Stimulated activated CD8-positive, alpha-beta memory T cell treated with anti-CD3 and anti-CD28 coated beads, Interleukin-4, amount 100 ng/mL, for 1 hour (primary cell): ENCODE measurements around the gene SRL.
"Not testable (repeated sequence)": the region's sequence is repeated elsewhere in the genome, so short reads cannot be mapped to it uniquely, and the experiment has no call there.

ENCODE experiments used
- DNase-seq, 2 donors: peaks; one replicate each; pipeline ENCODE4 v3.0.0-alpha.2; 2020; ENCODE audit warnings: low read depth in 2 of 2, low spot score in 1 of 2

Gene SRL

DNA sequence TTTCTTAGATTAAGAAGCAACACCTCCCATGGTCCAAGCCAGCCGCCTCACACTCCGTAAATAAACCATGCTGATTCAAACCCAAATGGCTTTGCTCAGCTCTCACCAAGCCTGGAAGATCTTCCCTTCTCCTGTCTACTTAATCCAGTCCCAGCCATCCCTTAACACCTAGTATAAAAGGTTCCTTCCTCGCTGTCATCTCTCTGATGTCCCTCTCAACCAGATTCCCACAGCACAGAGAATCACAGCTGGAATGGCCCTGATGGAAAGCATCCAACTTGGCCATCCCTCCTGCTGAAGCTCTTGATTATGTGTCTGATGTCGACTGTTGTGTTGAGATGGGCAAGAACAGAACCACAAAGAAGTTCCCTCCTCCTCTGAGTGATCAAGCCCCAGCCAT, 75.1 kb downstream of the SRL start:
- no peak for DNase-seq

DNA sequence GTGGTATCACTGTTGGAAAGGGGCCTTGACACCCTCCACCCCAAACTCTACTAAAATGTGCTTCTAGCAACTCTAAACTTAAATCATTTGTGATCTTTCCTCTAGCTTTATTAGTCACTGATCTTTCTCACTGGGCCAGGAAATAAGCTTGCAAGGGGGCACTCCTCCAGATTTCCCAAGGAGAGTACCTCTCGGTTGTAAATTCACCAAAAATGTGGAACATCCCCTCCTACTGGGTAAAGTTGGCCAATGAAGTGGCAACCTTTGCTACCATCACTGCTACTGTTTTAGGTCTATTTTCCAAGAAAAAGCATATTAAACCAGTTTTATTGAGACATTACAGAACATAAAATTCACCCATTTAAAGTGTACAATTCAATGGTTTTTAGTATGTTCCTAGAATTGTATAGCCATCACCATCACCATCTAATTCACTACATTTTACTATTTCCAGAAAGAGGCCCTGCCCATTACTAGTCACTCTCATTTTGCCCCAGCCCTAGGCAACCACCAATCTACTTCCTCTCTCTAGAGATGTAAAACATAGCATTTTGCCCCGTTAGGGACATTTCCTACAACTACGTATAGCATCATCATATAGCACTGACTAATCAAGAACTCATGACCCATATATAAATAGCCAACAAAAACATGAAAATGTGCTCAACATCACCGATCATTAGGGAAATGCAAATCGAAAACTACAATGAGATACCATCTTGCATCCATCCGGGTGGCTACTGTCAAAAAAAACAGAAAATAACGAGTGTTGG, 81.0 kb downstream of the SRL start:
- no peak for DNase-seq

DNA sequence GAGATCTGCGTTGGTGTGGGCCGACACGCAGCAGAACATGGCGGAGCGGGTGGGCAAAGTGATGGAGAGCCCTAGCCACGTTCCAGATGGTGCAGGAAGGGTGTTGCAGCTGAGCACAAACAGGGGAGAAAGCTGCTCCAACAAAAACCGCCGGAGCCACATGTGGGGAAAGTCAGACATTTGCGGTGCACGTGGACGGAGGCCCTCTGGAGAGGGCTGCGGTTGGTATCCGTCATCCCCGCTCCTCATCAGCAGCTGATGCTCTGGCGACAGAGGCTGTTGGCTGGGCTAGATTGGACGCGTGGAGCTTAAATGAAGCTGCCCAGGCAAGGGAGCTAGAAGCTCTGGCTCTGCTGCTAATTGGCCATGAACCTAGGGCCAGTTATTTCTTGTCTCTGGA, 82.2 kb downstream of the SRL start:
- no peak for DNase-seq

DNA sequence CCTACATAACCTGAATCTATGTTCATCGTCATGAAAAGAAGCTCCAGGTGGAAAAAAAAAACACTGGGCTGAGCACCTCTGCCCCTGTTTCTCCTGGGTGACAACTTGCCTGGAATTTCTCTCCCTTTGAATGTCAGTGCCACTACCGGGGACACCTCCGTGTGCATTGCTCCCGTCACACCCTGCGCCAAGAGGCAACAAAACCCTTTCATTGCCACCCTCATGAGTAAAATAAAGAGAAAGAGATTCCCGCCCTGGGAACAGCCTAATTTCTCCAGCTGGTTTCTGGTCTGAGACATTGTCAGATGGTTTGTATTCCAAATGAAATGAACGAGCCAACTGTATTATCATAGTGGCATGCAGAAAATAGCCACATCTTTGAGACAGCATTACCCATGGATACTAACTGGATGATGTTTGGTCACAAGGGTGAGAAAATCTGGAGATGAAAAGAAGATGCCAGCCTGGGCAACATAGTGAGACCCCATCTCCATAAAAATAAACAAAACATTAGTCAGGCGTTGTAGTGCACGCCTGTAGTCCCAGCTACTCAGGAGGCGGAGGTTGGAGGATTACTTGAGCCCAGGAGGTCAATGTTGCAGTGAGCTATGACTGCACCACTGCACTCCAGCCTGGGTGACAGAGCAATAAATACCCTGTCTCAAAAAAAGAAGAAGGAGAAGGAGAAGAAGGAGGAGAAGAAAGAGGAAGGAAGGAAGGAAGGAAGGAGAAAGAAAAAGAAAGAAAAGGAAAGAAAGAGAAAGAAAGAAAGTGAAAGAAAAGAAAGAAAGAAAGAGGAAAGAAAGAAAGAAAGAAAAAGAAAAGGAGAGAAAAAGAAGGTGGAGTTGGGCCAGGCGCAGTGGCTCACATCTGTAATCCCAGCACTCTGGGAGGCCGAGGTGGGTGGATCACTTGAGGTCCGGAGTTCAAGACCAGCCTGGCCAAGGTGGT, 83.5 kb downstream of the SRL start:
- no peak for DNase-seq

DNA sequence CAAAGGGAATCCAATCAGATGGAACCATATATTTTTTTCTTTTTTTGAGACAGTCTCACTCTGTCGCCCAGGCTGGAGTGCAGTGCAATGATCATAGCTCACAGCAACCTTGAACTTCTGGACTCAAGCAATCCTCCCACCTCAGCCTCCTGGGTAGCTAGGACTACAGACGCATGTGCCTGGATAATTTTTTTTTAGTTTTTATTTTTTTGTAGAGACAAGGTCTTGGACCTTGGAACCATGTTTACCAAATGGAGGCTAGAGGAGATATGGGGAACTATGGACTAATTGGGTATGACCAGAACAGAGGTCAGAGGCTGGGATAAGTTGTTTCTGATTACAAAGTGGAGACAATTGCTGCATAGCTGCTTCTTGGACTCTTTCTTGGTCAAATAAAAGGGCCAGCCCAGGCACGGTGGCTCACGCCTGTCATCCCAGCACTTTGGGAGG, 84.5 kb downstream of the SRL start:
- no peak for DNase-seq

DNA sequence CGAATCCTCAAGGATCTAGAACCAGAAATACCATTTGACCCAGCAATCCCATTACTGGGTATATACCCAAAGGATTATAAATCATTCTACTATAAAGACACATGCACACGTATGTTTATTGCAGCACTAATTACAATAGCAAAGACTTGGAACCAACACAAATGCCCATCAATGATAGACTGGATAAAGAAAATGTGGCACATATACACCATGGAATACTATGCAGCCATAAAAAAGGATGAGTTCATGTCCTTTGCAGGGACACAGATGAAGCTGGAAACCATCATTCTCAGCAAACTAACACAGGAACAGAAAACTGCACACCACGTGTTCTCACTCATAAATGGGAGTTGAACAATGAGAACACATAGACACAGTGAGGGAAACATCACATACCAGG, 85.4 kb downstream of the SRL start:
- not testable (repeated sequence) for DNase-seq

DNA sequence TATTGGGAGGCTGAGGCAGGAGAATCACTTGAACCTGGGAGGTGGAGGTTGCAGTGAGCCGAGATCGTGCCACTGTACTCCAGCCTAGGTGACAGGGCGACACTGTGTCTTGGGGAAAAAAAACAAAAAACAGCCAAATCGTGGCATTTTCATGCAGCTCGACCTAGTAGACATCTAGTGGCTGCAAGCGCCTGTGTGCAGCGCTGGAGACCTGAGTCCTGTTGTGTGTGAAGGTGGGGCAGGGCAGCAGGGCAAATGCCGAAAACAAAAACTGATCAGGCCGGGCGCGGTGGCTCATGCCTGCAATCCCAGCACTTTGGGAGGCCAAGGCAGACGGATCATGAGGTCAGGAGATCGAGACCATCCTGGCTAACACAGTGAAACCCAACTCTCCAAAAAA, 88.5 kb downstream of the SRL start:
- DNase-seq = not testable (repeated sequence)

DNA sequence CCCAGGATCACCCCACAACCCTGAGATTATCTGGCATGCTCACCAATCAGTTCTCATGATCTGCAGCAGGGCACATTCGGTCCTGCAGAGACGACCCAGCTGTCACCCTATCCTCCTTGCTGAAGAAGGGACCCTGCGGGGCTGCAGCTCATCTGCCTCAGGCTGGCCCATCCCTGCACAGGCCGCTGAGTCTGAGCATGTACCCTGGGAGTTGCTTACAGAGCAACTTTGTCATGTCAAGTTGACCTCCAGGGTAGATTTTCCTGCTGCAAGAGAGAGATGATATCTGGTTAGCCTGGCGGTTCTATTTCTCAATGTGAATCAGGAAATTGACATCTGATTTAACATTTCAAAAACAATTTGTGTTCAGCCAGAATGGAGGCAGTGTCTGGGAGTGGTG, 89.6 kb downstream of the SRL start:
- DNase-seq = no peak

DNA sequence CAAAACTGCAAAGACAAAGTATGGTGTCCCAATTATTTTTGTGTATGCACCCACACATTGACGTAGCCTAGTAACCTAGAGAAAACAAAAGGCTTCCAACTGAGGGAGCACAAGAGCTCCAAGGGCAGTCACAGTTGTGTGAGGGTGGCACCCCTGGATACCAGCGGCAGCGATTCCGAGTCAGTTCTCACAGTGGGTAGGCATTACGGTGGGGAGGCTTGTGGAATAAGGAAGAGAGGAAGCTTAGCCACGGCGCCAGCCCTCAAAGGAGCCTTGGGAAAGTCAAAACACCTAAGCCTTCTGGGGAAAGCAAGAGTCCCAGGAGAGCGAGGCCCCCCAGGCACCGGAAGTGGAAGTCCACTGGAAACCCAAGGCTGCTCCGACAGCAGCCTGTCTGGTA, 94.6 kb downstream of the SRL start:
- DNase-seq = no peak

DNA sequence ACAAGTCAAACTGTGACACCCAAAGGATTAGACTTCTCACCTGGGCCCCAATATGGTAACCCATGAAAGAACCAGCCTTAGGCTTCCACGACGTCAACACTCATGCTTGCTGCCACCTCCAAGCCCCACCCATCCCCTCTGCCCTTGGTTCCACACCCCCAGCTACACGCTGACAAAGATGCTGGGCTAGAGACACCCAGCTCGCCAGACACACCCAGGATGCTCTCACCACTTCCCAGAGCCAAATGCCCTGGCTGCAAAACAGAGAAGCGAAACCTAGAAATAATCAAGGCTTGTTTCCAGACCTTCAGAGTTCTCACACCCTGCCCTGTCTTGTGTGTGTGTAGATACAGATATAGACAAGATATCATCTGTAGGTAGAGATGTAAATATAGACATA, 99.6 kb downstream of the SRL start:
- peak in 1 of 2 donors; percentile 1 for DNase-seq

DNA sequence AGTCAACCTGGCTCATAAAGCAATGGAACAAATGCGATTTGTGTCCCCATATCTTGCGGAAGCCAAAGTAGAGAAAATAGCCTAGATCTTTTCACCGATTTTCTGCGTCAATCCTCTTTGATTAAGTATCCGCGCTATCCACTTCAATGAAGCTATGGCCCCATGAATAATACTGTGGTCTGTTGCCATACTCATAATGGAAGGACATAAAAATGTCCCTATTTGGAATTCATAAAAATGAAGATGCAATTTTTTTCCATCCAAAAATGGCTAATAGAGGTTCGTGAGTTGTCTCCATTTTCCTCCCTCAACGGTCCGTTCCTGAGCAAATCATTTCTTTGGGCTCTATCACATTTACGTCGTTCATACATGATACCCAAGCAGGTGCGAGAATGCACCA, 100.3 kb downstream of the SRL start:
- no peak for DNase-seq

DNA sequence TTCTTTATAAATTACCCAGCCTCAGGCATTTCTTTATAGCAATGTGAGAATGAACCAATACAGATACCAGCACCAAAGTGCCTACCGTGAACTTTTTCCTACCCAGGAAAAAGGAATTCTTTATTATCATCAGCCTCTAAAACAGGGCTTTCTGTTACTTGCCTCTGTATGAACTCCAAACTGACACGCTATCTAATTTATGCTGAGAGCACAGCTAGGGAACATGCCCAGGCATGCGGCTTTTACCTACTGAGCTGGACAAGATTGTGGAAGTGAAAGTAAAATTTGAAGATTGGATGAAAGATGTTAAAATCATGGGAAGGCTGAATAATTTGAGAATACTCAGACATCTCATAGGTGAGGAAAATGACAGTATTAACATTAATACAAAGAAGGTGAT, 101.2 kb downstream of the SRL start:
- DNase-seq = no peak

DNA sequence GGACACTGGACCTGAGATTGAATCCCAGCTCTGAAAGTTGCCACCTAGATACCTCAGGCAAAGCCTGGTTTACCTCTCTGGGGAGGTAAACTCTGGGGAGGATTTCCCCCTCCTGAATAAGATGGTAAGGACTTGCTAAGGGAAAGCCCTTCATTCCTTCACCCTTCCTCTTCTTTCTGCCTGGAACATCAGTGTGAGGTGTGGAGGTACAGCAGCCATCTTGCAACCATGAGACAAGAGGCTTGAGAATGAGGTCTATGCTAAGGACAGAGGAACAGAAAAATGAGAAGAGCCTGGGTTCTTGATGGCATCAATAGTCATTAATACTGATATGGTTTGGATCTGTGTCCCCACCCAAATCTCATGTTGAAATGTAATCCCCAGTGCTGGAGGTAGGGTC, 101.9 kb downstream of the SRL start:
- no peak for DNase-seq
